H1 (cell line): Measurements from ENCODE around the gene CMIP. TPM values are rescaled to one million over a fixed set of nuclear protein-coding genes. Genes with fewer than 3 reads are reported as not detected.

Experiments used
- CTCF ChIA-PET: fragments of 300-600 bp; sonication (Branson Sonifier 250); formaldehyde crosslinking; loops from one replicate; lab custom pipeline; 2021; ENCODE audit not compliant: partially characterized antibody; lab: Charles Lee
- POLR2A ChIA-PET: fragments of 300-600 bp; sonication (Branson Sonifier 250); formaldehyde crosslinking; loops from one replicate; lab custom pipeline; 2021; ENCODE audit warnings: inconsistent platforms; ENCODE audit not compliant: partially characterized antibody; lab: Charles Lee
- DNase-seq, 2 experiments: peaks; one replicate each; pipeline versions ENCODE4 v3.0.0 to v3.0.0-alpha.2; 2010 to 2022; ENCODE audit warnings: low spot score in 2 of 2, low read depth in 1 of 2, mixed read lengths in 1 of 2
- FAIRE-seq: peaks from 2 replicates; lab custom pipeline; 2011; peaks lifted over from hg19 to GRCh38; lab: Jason Lieb, UNC
- H2AFZ ChIP-seq: 2 replicates; pipeline ENCODE4 v1.8.1; 2012; ENCODE audit warnings: low read length, inconsistent platforms
- H2AK5ac ChIP-seq: 2 replicates; pipeline ENCODE4 v1.6.1; 2013; ENCODE audit warnings: low read depth, low read length
- H2BK120ac ChIP-seq: replicated peaks from 2 replicates; pipeline ENCODE3; 2013; ENCODE audit warnings: low read depth, low read length, inconsistent platforms
- H2BK12ac ChIP-seq: 2 replicates; pipeline ENCODE4 v1.6.1; 2013; ENCODE audit warnings: low read depth, low read length
- H2BK15ac ChIP-seq: 2 replicates; pipeline ENCODE4 v1.6.1; 2013; ENCODE audit warnings: low read length
- H2BK20ac ChIP-seq: 2 replicates; pipeline ENCODE4 v1.6.1; 2013; ENCODE audit warnings: low read length
- H2BK5ac ChIP-seq: 2 replicates; pipeline ENCODE4 v1.6.1; 2013; ENCODE audit warnings: low read depth, low read length
- H3K14ac ChIP-seq: 2 replicates; pipeline ENCODE4 v1.6.1; 2013; ENCODE audit warnings: inconsistent platforms; ENCODE audit not compliant: insufficient read length
- H3K18ac ChIP-seq: 2 replicates; pipeline ENCODE4 v1.6.1; 2013; ENCODE audit warnings: low read length; ENCODE audit errors: extremely low read depth
- H3K23ac ChIP-seq: 2 replicates; pipeline ENCODE4 v1.6.1; 2013; ENCODE audit warnings: inconsistent platforms; ENCODE audit not compliant: insufficient read length
- H3K23me2 ChIP-seq: 2 replicates; pipeline ENCODE4 v1.6.1; 2013; ENCODE audit warnings: low read depth, low read length
- H3K27ac ChIP-seq: 2 replicates; pipeline ENCODE4 v1.6.1; 2011; ENCODE audit warnings: low read depth, low read length, inconsistent platforms
- H3K27me3 ChIP-seq, 4 experiments: replicated peaks in 1 of 4; 1 replicate in 1 of 4; 2 replicates in 3 of 4; pipeline versions ENCODE4 v1.6.1 to v1.8.1; 2011 to 2013; ENCODE audit warnings: low read length in 3 of 4, mild to moderate bottlenecking in 3 of 4, inconsistent platforms in 2 of 4, mixed read lengths in 2 of 4, moderate library complexity in 1 of 4; ENCODE audit not compliant: control insufficient read depth in 3 of 4, insufficient read depth in 3 of 4; ENCODE audit errors: extremely low read depth in 1 of 4
- H3K36me3 ChIP-seq, 4 experiments: 2 replicates each; pipeline versions ENCODE4 v1.6.1 to v1.8.1; 2011 to 2013; ENCODE audit warnings: mild to moderate bottlenecking in 4 of 4, low read length in 3 of 4, moderate library complexity in 2 of 4, control low read depth in 1 of 4, inconsistent platforms in 1 of 4; ENCODE audit not compliant: insufficient read depth in 4 of 4, control insufficient read depth in 2 of 4
- H3K4ac ChIP-seq: replicated peaks from 2 replicates; pipeline ENCODE3; 2013; ENCODE audit warnings: low read length, low read depth, mixed read lengths, inconsistent platforms; ENCODE audit not compliant: insufficient read length
- H3K4me1 ChIP-seq, 4 experiments: replicated peaks in 1 of 4; 1 replicate in 1 of 4; 2 replicates in 3 of 4; pipeline versions ENCODE4 v1.6.1 to v1.8.1; 2011 to 2013; ENCODE audit warnings: low read length in 3 of 4, inconsistent platforms in 2 of 4, mixed read lengths in 1 of 4; ENCODE audit not compliant: insufficient read depth in 4 of 4, control insufficient read depth in 3 of 4
- H3K4me2 ChIP-seq, 2 experiments: 2 replicates each; pipeline versions ENCODE4 v1.6.1 to v1.8.1; 2011 to 2013; ENCODE audit warnings: low read depth in 2 of 2, low read length in 2 of 2, control low read depth in 1 of 2, inconsistent platforms in 1 of 2, mild to moderate bottlenecking in 1 of 2; ENCODE audit not compliant: insufficient read depth in 1 of 2
- H3K4me3 ChIP-seq, 4 experiments: fragments of 200-600, 300-600 bp in 1 of 4; sonication (generic), shearing (Covaris generic), sonication (Bioruptor Twin) in 1 of 4; 2 replicates each; pipeline versions ENCODE4 v1.5.1 to v1.8.1; 2011 to 2016; ENCODE audit warnings: low read length in 4 of 4, low read depth in 3 of 4, control low read depth in 2 of 4, inconsistent platforms in 2 of 4, mild to moderate bottlenecking in 2 of 4, mixed read lengths in 1 of 4, moderate library complexity in 1 of 4; ENCODE audit not compliant: insufficient read depth in 2 of 4; ENCODE audit errors: extremely low read depth in 1 of 4
- H3K56ac ChIP-seq: replicated peaks from 2 replicates; pipeline ENCODE3; 2013; ENCODE audit warnings: low read depth, mild to moderate bottlenecking, mixed read lengths, low read length, inconsistent platforms; ENCODE audit not compliant: insufficient read length
- H3K79me1 ChIP-seq: 2 replicates; pipeline ENCODE4 v1.6.1; 2013; ENCODE audit warnings: low read depth, low read length, control low read depth
- H3K79me2 ChIP-seq, 2 experiments: 2 replicates each; pipeline versions ENCODE4 v1.6.1 to v1.8.1; 2012 to 2013; ENCODE audit warnings: low read length in 2 of 2, mild to moderate bottlenecking in 2 of 2, inconsistent platforms in 1 of 2; ENCODE audit not compliant: insufficient read depth in 2 of 2, control insufficient read depth in 1 of 2
- H3K9ac ChIP-seq, 4 experiments: replicated peaks in 1 of 4; 1 replicate in 1 of 4; 2 replicates in 3 of 4; pipeline versions ENCODE4 v1.6.1 to v1.8.1; 2011 to 2013; ENCODE audit warnings: low read depth in 3 of 4, low read length in 3 of 4, control low read depth in 2 of 4, mild to moderate bottlenecking in 2 of 4, moderate library complexity in 2 of 4, inconsistent platforms in 1 of 4; ENCODE audit errors: extremely low read depth in 1 of 4
- H3K9me3 ChIP-seq, 2 experiments: 2 replicates each; pipeline versions ENCODE4 v1.6.1 to v1.8.1; 2012 to 2013; ENCODE audit warnings: mild to moderate bottlenecking in 2 of 2, moderate library complexity in 2 of 2, control low read depth in 1 of 2, inconsistent platforms in 1 of 2, low read depth in 1 of 2, low read length in 1 of 2, mixed read lengths in 1 of 2; ENCODE audit not compliant: insufficient read depth in 2 of 2
- H4K20me1 ChIP-seq, 2 experiments: replicated peaks in 1 of 2; 2 replicates each; pipeline versions ENCODE3 to v1.8.1; 2011 to 2013; ENCODE audit warnings: inconsistent platforms in 2 of 2, low read length in 2 of 2, mild to moderate bottlenecking in 1 of 2; ENCODE audit not compliant: insufficient read depth in 2 of 2, control insufficient read depth in 1 of 2
- H4K5ac ChIP-seq: 2 replicates; pipeline ENCODE4 v1.6.1; 2013; ENCODE audit warnings: low read length, low read depth, mixed read lengths, inconsistent platforms; ENCODE audit not compliant: insufficient read length
- H4K8ac ChIP-seq: 2 replicates; pipeline ENCODE4 v1.8.0; 2013; ENCODE audit warnings: mild to moderate bottlenecking, moderate library complexity, low read length, inconsistent platforms; ENCODE audit not compliant: insufficient read depth; ENCODE audit errors: extremely low read depth
- H4K91ac ChIP-seq: replicated peaks from 2 replicates; pipeline ENCODE3; 2013; ENCODE audit warnings: low read length, mixed read lengths, inconsistent platforms; ENCODE audit not compliant: insufficient read length
- CREB1 ChIP-seq: IDR thresholded peaks from 2 replicates; pipeline ENCODE4 v1.6.1; 2012; ENCODE audit warnings: inconsistent platforms
- EZH2 ChIP-seq: fragments of 200-600 bp; sonication (generic); IDR thresholded peaks from 2 replicates; pipeline ENCODE4 v1.7.1; 2012; ENCODE audit warnings: low read depth, mild to moderate bottlenecking, moderate library complexity, low read length, inconsistent platforms; ENCODE audit not compliant: severe bottlenecking
- JUN ChIP-seq: IDR thresholded peaks from 2 replicates; pipeline ENCODE4 v1.6.1; 2011; ENCODE audit warnings: low read depth, mild to moderate bottlenecking, improper control_type of control experiment, low read length
- RNF2 ChIP-seq: fragments of 200-900, 300-1000 bp; sonication (generic); IDR thresholded peaks from 2 replicates; pipeline ENCODE4 v1.7.1; 2016; ENCODE audit warnings: borderline replicate concordance, low read depth, mild to moderate bottlenecking, antibody characterized with exemption, low read length; ENCODE audit not compliant: poor library complexity, severe bottlenecking; ENCODE audit errors: missing control alignments
- SRF ChIP-seq: IDR thresholded peaks from 2 replicates; pipeline ENCODE4 v1.6.1; 2011; ENCODE audit warnings: mild to moderate bottlenecking, low read depth, low read length, moderate library complexity
- TCF12 ChIP-seq: IDR thresholded peaks from 2 replicates; pipeline ENCODE4 v1.6.1; 2011; ENCODE audit warnings: low read depth, mild to moderate bottlenecking, low read length
- WGBS, 2 experiments: shearing (Covaris generic) in 1 of 2; methylation state at CpG; one replicate each; pipeline versions ENCODE4 v1.1.6 to v1.1.7; 2013 to 2015; ENCODE audit warnings: low lambda C conversion rate in 2 of 2, mixed read lengths in 2 of 2, inconsistent platforms in 1 of 2, low coverage in 1 of 2, missing lambda C conversion rate in 1 of 2; ENCODE audit not compliant: insufficient replicate concordance in 2 of 2, insufficient coverage in 1 of 2, insufficient read length in 1 of 2; ENCODE audit errors: extremely low coverage in 1 of 2, missing lambda C conversion rate in 1 of 2; 5-methylcytosine and 5-hydroxymethylcytosine counted together
- polyA plus RNA-seq, 7 experiments: library from polyadenylated mRNA; depleted of rRNA in 3 of 7; stranded (reverse) in 5 of 7; unstranded in 2 of 7; fragments of >200 nt in 5 of 7; fragments of 200-250 nt in 2 of 7; gene quantifications; 1 replicate in 5 of 7; 2 replicates in 1 of 7; 4 replicates in 1 of 7; pipeline versions ENCODE4 v1.2.1 to v1.2.3, GENCODE V29; 2011 to 2013; ENCODE audit warnings: missing spikeins in 2 of 7, mixed read lengths in 2 of 7
- total RNA-seq: library from RNA; stranded (reverse); fragmentation: NEBNext Ultra II Directional; extraction: Animal tissue kit (Norgen Biotek cat#: 25700); gene quantifications from 2 replicates; pipeline ENCODE4 v1.2.1, GENCODE V29; 2021

The CMIP gene
- total and polyA plus RNA-seq, 2 of the 8 experiments (the other 6 are each of a cell fraction or from before 2014, with no cell fraction given): 7.9 to 53.2 TPM

DNA sequence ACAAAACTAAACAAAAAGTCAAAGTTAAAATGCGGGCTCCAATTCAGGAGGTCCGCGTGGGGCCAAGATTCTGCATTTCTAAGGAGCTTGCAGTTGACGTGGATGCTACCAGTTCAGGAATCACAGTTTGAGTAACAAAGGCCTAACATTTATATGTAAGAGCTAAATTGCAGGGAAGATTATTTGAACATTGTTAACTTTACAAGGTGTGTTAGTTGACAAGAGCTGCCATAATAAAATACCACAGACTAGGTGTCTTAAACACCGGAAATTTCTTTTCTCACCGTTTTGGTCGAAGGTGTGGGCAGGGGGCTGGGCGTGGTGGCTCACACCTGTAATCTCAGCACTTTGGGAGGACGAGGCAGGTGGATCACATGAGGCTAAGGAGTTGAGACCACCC, 24.8 kb upstream of the CMIP start:
- Histone ChIP-seq H3K14ac (no peak overlapping the region), H3K4me1 (peaks cover 0 to 5% (median 3%) of the 10 kb centered on the region in 4 experiments; a peak in 5 of 7 replicates), H3K4me2 (no peak overlapping the region), H3K4ac (no peak overlapping the region), H3K27me3 (no peaks in the 10 kb centered on the region), H2BK15ac (no peak overlapping the region), H2BK5ac (no peak overlapping the region), H3K36me3 (no peaks in the 10 kb centered on the region), H4K20me1 (no peaks in the 10 kb centered on the region), H3K23me2 (no peaks in the 10 kb centered on the region), H2BK20ac (no peak overlapping the region), H2BK12ac (no peak overlapping the region), H2BK120ac (no peak overlapping the region), H4K5ac (no peak overlapping the region), H2AK5ac (no peak overlapping the region), H3K9ac (no peak overlapping the region), H3K23ac (no peak overlapping the region), H3K27ac (no peak overlapping the region), H3K9me3 (no peaks in the 10 kb centered on the region), H3K4me3 (no peak overlapping the region), H4K91ac (no peak overlapping the region), H2AFZ (no peak overlapping the region), H3K18ac (no peak overlapping the region), H4K8ac (no peak overlapping the region; the same call in 1 of the 2 replicates), H3K56ac (no peak overlapping the region), H3K79me1 (no peaks in the 10 kb centered on the region), H3K79me2 (no peaks in the 10 kb centered on the region)
- POLR2A ChIA-PET: interaction anchor here (0.5 kb wide), 1 partner anchor 106 kb away, joined by 3 read pairs; no protein-coding TSS in a partner anchor
- no peak for DNase-seq
- WGBS, 2 experiments: 89% methylated on average over 9 of the region's 9 CpGs; no CpG with 5 or more reads in 1 of the 2 experiments
- no peak for FAIRE-seq
- CTCF ChIA-PET: interaction anchor here (0.5 to 4.0 kb wide), 6 partner anchors 9 to 292 kb away, joined by 3 to 30 read pairs (median 3); no protein-coding TSS in a partner anchor
- TF ChIP-seq CREB1 (no peak), TCF12 (no peak), EZH2 (no peak), SRF (no peak), RNF2 (no peak), JUN (no peak)
